Thyroid gland (tissue), 4 donors: ENCODE measurements around the gene PRKAB2.

Experiments
- CTCF ChIP-seq, 6 experiments: fragments of 200-600 bp in 3 of 6; fragments of 450-650 bp in 3 of 6; sonication (generic) in 3 of 6; IDR thresholded peaks; one replicate each; pipeline ENCODE4 v1.5.1; 2016 to 2019; ENCODE audit warnings: antibody characterized with exemption in 6 of 6, mild to moderate bottlenecking in 2 of 6, inconsistent platforms in 1 of 6, moderate library complexity in 1 of 6
- POLR2A ChIP-seq, 2 donors: fragments of 450-650 bp; IDR thresholded peaks; one replicate each; pipeline ENCODE4 v1.6.1; 2017; ENCODE audit warnings: antibody characterized with exemption in 2 of 2, mild to moderate bottlenecking in 2 of 2, moderate library complexity in 1 of 2

DNA sequence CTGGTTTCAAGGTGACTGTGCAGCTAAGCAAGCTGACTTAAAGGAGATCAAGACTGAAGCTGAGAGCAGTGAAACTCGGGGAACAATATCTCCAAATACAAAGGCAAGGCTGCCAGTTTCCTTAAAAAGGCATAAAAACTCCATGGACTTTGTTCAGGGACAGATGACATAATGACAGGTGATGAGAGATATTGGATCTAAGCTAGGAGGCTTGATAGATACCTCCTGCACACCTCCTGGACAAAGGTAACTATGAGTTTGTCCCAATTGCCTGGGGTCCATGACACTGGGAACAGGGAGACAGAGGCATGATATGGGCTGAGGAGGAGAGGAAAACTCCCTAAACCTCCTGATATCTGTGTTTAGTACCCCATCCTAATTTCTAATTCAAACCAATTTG lies 55.2 kb downstream of the PRKAB2 start:
- TF ChIP-seq POLR2A (IDR thresholded peaks at IDR 0.05) (no peak), CTCF (IDR thresholded peaks at IDR 0.05) (no peak)
